Activated CD4-positive, CD25-positive, alpha-beta regulatory T cell treated with anti-CD3 and anti-CD28 coated beads, Interleukin-2, amount 50 U/mL, for 24 hours (primary cell): ENCODE results near the gene EML4.

Source experiments
- ATAC-seq, 2 donors: fragments of 150-1000 bp; cut with Tn5 transposase; one replicate each; pipeline ENCODE4 v1.10.0; 2021; ENCODE audit warnings: mild to moderate bottlenecking in 1 of 2, moderate library complexity in 1 of 2

The EML4 gene

DNA sequence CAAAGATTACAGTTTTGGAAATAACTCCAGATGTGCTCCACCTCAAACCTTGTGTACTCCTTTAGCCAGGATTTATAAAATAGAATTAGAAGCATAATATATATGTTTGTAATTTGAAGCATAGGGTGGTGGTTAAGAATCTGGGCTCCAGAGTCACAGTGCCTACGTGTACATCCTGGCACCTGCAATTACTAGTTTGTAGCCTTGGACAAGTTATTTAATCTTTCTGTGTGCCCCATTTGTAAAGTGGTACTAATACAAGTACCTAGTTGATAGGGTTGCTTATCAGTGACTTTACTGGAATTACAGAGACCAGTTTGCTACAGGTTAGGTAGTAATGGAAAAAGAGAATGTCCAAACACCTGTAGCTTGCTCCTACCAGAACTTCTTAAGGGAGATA is 28.6 kb downstream of the EML4 start:
- no peak for ATAC-seq

DNA sequence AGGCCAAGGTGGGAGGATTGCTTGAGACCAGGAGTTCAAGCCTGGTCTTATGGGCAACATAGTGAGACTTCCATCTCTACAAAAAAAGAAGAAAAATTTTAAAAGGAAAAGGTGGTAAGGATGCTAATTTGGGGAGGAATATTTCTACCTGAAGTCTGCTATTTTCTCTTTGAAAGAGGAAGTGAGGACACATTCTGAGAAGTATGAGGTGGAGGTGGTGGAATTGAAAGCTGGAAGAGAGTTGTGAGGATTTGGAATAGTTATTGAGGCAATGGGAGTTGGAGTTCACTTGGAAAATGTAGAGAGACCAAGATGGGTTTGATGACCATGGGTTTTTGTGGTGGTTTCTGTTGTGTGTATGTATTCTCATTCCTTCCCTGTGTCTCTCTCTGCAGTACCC is 29.3 kb downstream of the EML4 start:
- no peak for ATAC-seq

DNA sequence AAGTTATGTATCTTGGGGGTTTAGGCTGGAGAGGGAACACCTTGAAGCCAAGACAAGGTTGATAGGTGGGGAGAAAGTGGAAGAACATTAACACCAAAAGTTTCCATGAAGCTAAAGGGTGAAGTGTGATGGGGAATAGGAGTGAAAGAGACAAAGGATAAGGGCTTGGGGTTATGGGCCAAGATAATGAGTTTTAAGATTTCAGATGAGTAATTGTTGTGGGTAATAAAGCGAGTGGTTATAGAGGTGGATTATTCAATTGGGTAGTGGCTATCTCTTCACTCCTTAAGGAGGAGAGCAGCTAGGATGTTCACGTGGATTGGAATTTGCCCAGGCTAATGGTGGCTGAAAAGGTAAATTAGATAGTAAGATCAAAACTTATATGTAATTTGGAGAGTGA is 29.8 kb downstream of the EML4 start:
- ATAC-seq = peak; percentile 53 to 79

DNA sequence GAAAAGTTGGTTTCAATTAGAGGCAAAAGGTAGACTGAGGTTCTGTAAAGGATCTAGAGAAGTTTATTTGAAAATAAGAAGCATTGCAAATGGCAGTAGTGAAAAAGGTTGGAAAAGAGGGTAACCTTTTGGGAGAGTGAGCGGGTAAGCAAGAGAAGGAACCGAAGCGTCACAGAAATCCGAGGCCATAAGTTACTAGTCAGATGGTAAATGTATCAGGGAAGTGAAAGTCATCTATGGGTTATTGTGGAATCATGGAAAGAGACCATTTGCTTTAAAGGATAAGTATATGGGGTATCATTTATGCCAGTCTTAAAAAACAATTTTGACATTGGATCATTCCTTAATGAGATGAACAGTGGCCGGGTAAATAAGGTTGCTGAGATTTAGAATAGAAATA is 30.5 kb downstream of the EML4 start:
- ATAC-seq = no peak

DNA sequence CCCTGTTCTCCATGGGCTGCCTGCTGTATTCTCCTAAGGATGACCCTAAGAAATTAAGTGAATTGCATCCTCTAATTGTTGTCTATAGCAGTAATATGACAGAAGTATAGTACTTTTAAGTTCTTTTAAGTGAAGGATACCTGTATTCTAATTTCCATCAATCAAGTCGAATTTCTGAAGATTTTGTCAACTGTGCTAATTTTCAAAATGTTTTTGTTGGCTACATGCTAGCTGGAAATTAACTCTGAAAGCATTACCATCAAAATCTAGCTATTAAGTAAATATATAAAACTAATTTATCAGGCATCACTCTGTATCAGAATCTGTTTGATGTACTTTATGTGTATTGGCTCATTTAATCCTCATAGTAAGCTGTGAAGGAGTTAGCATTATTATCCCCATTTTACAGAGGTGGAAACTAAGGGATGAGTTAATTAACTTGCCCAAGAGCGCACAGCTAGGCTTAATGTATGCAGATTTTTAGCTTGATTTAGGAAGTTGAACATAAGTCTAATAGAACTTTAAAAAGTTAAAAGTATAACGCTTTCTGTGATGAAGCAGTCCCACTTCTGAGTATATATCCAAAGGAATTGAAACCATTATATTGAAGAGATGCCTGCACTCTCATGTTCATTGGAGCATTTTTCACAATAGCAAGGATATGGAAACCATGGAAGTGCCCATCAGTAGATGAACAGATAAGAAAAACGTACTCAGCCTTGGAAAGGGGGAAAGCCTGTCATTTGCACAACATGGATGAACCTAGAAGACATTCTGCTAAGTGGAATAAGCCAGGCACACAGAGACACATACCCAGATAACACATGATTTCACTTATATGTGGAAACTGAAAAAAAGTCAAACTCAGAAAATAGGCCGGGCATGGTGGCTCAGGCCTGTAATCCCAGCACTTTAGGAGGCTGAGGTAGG is 32.0 kb downstream of the EML4 start:
- no peak for ATAC-seq

DNA sequence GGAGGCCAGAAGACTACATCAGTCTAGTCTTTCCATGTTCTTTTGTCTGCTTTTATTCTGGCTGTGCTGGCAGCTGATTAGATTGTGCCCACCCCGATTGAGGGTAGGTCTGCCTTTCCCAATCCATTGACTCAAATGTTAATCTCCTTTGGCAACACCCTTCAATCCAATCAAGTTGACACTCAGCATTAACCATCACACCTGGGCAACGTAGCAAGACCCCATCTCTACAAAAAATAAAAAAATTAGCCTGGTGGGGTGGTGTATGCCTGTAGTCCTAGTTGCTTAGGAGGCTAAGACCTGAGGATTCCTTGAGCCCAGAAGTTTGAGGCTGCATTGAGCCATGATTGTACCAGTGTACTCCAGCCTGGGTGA is 33.5 kb downstream of the EML4 start:
- ATAC-seq = no peak

DNA sequence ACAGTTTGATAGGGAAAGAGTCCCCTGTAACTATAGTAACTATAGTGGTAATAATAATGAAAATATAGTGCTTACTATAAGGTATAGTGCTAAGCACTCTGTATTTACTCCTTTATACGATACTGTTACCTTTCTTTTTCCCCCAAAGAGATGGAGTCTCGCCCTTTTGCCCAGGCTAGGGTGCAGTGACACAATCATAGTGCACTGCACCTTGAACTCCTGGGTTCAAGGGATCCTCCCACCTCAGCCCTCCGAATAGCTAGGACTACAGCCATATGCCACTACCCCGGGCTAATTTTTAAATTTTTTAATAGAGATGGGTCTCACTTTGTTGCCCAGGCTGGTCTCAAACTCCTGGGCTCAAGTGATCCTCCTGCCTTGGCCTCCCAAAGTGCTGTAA is 34.6 kb downstream of the EML4 start:
- no peak for ATAC-seq

DNA sequence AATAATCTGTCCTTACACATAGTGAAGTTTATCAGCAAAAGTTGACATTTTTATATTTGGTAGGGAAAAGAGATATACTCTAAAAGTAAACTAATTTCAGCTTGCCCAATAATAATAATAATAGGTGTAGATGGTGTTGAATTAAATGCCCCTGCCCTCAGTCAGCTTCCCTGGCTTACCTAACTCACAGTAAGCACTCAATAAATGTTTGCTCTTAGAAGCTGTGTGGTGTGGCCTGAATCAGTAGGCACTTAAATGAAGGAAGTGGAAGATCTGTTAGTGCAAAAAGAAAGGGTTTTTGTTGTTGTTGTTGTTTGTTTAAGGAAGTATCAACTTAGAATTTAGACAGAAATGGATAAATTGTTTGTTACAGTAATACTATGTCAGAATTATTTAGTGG is 36.2 kb downstream of the EML4 start:
- ATAC-seq = no peak

DNA sequence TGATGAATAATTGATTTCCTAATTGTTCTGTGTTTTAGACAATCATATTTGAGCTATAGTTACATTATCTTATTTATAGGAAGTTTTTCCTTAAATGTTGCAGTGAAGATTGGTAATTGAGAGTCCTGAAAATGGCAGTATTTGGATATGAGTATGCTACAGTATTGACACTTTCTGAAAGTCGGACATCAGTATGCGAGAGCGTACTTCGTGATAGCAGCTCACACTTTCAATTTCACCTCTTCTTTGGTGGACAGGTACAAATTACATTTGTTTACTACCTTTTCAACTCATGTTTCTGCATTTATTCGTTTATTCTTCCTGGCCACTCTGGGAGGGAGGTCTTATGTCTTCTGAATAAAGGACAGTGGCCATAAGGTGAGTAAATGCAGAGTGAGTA is 38.7 kb downstream of the EML4 start:
- ATAC-seq = no peak

DNA sequence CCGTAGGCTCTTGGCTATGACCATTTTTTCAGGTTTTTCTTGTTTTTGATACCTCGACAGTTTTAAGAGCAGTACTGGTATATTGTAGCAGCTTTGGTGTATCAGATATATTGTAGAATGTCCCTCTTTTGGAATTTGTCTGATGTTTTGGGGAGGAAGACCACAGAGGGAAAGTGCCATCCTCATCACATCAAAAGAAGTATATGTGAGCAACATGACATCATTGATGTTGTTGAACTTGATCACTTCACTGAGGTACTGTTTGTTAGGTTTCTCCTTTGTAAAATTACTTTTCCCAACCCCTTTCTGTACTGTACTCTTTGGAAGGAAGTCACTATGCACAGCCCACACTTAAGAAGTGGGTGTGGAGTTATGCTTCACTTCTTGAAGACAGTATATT is 41.0 kb downstream of the EML4 start:
- no peak for ATAC-seq

DNA sequence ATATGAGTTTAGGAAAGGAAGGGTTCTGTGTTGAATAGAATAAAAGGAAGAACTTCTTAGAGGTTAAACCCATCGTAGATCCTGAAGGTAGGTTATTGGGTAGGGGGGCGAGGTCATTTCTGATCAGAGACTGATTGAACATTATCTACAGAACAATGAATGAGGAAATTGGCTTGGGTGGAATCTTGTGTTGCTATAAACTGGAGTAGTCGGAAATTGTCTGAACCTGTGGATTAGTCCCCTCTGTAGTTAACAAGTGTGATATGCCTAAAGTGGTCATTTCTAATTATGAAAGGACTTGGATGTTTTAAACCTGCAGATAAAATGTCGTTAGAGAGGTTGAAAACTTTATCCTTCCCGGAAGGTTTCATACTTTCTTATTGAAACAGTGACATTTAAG is 42.1 kb downstream of the EML4 start:
- ATAC-seq = no peak

DNA sequence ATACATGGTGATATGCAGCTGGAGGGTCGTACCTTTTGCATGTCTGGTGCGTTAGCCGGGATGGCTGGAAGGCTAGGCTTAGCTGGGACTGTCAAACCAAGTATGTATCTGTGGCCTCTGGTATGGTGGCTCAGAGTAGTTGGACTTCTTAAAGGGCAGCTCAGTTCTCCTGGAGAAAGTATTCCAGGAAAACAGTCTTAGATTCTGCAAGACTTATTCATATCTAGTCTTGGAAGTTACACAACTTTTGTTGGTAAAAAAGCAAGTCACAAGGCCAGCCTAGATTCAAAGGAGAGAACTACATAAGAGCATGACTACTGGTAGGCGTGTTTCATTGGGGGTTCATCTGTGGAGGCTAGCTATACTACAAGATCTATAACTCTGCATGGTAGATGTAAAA is 45.5 kb downstream of the EML4 start:
- ATAC-seq = no peak

DNA sequence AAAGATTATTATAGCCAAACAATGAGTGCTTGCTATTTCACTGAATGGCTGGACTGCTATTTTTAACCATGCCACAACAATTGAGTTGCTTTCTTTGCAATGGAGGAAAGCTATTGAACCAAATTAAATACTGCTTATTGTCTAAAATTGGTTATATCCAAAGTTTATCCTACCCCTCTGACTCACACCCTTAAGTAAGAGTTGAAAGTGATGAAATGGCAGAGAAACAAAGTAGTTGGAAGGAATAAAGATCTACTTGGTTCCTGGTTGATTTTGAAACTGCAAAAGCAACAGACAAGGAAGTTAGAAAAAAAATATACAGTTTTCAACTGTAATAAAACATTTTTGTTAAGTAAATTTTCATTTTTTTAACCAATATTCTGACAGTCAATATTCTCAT is 47.5 kb downstream of the EML4 start:
- no peak for ATAC-seq

DNA sequence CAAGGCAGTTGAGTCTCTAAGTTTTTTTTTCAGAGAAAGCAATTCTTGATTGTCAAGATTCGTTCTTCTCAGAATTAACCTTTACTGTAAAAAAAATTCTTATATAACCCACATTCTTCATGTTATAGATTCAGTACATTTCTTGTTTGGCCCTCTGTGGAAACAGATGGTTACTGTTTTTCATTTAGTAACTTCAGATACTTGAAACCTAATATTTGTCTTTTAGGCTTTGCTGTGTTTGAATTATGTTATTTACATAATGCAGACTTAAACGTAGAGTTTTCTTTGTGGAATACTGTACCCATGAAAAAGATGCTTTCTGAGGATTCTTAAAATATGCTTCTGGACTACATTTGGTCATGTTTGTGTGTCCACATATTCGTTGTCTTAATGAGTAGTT is 48.2 kb downstream of the EML4 start:
- no peak for ATAC-seq

DNA sequence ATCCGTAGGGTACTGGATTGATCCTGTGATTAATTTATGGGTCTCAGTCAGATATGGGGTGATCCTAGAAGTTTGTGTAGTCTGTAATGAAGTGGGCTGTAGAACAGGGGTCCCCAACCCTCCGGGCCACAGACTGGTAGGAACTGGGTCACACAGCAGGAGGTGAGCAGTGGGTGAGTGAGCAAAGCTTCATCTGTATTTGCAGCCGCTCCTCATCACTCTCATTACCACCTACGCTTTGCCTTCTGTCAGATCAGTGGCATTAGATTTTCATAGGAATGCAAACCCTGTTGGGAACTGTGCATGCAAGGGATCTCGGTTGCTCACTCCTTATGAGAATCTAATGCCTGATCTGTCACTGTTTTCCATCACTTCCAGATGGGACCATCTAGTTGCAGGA is 48.8 kb downstream of the EML4 start:
- ATAC-seq = no peak

DNA sequence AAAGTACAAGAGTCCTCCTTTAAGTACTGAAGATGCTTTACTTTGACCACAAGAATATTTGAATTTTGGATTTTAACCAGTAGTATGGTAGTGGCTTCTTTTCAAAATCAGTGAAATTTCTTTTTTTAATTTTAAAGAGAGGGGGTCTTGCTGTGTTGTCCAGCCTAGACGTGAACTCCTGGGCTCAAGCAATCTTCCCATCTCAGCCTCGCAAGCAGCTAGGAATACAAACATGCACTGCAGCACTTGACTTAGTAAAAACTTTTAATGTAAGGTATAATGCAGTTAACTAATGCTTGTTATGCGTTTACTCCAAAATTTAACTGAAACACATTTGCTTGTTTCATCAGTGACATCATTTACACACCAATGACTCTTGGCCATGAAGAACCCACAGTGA is 49.6 kb downstream of the EML4 start:
- ATAC-seq = no peak

DNA sequence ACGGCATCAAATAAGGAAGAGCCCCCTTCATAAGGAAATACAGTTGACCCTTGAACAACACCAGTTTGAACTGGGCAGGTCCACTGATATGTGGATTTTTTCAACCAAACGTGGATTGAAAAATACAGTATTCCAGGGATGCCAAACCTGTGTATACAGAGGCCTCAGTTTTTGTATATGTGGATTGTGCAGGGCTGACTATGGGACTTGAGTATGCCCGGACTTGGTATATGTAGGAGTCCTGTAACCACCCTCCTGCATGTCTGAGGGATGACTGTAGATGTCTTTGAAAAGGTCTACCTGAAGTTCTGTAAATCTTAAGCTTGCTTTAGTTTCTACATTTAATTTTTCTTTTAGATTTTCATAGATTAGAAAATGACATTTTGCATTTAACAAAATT is 50.0 kb downstream of the EML4 start:
- no peak for ATAC-seq

DNA sequence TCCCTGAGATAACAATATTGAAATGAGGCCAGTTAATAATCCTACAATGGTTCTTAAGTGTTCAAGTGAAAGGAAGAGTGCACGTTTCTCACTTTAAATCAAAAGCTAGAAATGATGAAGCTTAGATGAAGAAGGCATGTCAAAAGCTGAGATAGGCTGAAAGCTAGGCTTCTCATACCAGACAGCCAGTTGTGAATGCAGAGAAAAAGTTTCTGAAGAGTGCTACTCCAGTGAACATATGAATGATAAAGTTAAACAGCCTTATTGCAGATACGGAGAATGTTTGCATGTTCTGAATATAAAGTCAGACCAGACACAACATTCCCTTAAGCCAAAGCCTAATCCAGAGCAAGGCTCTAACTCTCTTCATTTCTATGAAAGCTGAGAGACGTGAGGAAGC is 51.4 kb downstream of the EML4 start:
- peak in 1 of 2 donors; percentile 35 for ATAC-seq

DNA sequence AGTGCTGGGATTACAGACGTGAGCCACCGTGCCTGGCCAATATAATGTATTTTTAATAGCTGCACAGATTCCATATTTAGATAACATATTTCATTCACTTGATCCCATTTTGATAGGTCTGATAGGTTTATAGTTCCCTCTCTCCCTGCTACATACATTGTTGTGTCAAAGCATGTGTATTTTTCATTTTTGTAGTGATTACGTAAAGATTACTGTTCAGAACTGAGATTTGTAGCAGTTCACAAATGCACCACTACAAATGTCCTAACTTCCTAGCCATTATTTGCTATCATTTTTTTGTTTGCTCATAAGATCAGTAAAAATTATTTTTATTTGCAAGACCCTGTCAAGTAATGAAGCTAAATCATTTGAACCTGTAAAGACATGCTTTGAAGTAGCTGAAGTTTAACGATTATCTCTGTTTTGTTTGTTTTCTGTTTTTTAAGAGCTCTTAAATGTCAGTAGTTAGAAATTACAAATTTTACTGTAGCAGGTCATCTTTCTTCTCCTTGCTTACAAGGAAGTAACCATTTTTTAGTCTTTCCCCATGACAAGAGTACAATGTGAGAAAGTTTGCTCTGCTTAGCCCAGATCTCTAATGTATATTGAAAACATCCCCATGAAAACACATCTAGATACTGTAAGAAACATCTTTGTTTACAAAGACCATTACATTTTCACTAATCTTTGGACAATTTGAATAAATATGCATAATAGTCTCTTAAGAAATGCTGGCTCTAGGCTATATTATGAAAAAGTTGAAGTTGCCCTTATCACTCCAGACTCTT is 54.1 kb downstream of the EML4 start:
- ATAC-seq = no peak

DNA sequence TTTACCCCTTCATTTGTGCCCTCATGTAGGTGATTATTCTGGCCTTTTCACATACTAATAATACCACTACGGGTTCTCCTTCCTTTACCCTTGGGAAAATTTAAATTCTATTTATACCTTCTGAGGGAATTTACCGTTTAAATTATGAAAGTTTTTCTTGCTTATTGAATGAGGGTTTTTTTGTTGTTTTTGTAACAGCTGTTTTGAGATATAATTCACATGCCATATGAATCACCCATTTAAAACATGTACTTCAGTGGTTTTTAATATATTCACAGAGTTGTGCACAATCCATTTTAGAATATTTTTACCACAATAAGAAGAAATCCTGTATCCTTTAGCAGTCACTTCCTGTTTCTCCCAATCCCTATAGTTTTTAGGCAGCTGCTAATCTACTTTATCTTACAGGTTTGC is 54.7 kb downstream of the EML4 start:
- ATAC-seq = peak; percentile 36 to 54

DNA sequence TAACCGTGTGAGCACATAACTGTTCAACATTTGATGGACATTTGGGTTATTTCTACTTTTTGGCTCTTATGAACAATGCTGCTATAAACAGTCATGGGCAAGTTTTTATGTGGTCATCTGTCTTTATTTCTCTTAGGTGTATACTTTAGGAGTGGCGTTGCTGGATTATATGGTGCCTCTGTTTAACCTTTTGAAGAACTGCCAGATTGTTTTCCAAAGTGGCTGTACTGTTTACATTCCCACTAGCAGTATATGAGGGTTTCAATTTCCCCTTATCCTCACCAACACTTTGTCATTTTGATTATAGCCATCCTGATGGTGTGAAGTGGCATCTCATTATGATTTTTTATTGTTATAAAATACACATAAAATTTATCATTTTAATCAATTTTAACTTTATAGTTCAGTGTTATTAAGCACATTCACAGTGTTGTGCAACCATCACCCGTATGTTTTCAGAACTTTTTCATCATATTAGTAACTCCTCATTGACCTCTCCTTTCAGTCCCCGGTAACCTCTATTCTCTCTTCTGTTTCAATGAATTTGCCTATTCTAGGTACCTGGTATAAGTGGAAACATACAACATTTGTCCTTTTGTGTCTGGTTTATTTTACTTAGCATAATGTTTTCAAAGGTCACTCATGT is 55.4 kb downstream of the EML4 start:
- no peak for ATAC-seq

DNA sequence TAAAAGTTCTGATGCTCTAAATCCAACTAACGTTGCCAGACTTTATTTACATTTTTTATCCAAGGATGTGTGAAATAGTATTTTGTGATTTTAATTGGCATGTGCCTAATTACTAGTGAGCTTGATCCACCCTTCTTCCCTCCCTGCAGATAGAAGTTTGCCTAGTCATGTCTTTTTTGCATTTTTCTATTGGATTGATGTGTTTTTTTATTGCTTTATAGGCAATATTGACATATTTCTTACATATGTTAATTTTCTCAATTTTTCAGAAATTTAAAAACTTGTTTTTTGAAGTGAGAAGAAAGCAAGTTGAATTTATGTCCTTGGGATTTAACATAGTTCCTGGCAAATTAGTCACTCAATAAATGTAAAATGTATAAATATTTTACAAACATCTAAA is 56.4 kb downstream of the EML4 start:
- no peak for ATAC-seq

DNA sequence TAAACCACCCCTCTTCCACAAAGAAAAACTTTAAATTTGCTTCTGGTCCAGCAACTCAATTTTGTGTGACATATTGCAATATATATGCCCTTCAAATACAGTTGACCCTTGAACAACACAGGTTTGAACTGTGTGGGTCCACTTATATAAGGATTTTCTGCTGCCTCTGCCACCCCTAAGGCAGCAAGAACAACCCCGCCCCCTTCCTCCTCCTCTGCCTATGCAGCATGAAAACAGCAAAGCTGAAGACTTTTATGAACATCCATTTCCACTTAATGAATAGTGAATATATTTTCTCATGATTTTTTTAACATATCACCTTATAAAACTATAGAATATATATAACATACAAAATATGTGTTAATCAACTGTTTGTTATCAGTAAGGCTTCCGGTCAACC is 58.3 kb downstream of the EML4 start:
- no peak for ATAC-seq

DNA sequence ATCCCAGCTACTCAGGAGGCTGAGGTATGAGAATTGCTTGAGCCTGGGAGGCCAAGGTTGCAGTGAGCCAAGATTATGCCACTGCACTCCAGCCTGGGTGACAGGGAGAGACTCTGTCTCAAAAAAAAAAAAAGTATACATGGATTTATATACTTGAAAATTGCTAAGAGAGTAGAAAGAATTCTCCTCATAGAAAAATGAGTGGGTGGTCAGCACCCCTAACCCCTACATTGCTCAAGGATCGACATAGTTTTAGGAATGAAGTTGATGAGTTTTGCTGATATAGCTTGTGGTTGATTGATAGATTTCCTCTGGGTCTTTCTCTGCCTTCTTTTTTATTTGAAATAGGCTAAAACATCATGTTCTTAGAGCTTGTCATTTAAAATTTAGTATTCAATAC is 58.9 kb downstream of the EML4 start:
- ATAC-seq = no peak
